PFSK-1 (cell line): ENCODE data around the gene PEAR1.

Source experiments
- FOXP2 ChIP-seq: optimal IDR thresholded peaks from 2 replicates; pipeline ENCODE3; 2011; ENCODE audit warnings: borderline replicate concordance, control low read depth, inconsistent platforms; ENCODE audit not compliant: insufficient read depth; ENCODE audit errors: extremely low read length, extremely low read depth
- POLR2AphosphoS5 ChIP-seq: IDR thresholded peaks from 2 replicates; pipeline ENCODE4 v1.6.1; 2012; ENCODE audit warnings: low read depth, mild to moderate bottlenecking, control low read depth, low read length, moderate library complexity
- SIN3A ChIP-seq: IDR thresholded peaks from 2 replicates; pipeline ENCODE4 v1.6.1; 2012; ENCODE audit warnings: mild to moderate bottlenecking, low read length, moderate library complexity, borderline replicate concordance; ENCODE audit not compliant: insufficient read depth
- TAF1 ChIP-seq: IDR thresholded peaks from 2 replicates; pipeline ENCODE4 v1.6.1; 2012; ENCODE audit warnings: low read length, control low read depth, borderline replicate concordance; ENCODE audit not compliant: insufficient read depth
- TF ChIP-seq, protein P1 (sequence below), 2 experiments: IDR thresholded peaks; 2 replicates each; pipeline versions ENCODE4 v1.6.1 to v1.8.0; 2011 to 2012; ENCODE audit warnings: low read depth in 2 of 2, low read length in 2 of 2, control low read depth in 1 of 2, inconsistent platforms in 1 of 2, mild to moderate bottlenecking in 1 of 2, moderate library complexity in 1 of 2; ENCODE audit not compliant: insufficient read depth in 1 of 2

Gene PEAR1

DNA sequence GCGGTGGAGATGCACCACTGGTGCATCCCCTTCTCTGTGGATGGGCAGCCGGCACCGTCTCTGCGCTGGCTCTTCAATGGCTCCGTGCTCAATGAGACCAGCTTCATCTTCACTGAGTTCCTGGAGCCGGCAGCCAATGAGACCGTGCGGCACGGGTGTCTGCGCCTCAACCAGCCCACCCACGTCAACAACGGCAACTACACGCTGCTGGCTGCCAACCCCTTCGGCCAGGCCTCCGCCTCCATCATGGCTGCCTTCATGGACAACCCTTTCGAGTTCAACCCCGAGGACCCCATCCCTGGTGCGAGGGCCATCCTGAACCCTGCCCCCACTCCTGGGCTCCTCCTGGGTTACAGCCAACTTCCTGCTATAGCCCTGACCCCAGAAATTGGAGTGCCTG, 19.9 kb upstream of the PEAR1 start:
- no peak for TF ChIP-seq POLR2AphosphoS5
- no peak for TF ChIP-seq TAF1
- no peak for TF ChIP-seq FOXP2
- TF ChIP-seq, protein P1, sequence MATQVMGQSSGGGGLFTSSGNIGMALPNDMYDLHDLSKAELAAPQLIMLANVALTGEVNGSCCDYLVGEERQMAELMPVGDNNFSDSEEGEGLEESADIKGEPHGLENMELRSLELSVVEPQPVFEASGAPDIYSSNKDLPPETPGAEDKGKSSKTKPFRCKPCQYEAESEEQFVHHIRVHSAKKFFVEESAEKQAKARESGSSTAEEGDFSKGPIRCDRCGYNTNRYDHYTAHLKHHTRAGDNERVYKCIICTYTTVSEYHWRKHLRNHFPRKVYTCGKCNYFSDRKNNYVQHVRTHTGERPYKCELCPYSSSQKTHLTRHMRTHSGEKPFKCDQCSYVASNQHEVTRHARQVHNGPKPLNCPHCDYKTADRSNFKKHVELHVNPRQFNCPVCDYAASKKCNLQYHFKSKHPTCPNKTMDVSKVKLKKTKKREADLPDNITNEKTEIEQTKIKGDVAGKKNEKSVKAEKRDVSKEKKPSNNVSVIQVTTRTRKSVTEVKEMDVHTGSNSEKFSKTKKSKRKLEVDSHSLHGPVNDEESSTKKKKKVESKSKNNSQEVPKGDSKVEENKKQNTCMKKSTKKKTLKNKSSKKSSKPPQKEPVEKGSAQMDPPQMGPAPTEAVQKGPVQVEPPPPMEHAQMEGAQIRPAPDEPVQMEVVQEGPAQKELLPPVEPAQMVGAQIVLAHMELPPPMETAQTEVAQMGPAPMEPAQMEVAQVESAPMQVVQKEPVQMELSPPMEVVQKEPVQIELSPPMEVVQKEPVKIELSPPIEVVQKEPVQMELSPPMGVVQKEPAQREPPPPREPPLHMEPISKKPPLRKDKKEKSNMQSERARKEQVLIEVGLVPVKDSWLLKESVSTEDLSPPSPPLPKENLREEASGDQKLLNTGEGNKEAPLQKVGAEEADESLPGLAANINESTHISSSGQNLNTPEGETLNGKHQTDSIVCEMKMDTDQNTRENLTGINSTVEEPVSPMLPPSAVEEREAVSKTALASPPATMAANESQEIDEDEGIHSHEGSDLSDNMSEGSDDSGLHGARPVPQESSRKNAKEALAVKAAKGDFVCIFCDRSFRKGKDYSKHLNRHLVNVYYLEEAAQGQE (IDR thresholded peaks at IDR 0.05; ENCODE audit: insufficient read depth in 1 of 2, low read depth in 2 of 2, low read length in 2 of 2), result no peak
- no peak for TF ChIP-seq SIN3A

DNA sequence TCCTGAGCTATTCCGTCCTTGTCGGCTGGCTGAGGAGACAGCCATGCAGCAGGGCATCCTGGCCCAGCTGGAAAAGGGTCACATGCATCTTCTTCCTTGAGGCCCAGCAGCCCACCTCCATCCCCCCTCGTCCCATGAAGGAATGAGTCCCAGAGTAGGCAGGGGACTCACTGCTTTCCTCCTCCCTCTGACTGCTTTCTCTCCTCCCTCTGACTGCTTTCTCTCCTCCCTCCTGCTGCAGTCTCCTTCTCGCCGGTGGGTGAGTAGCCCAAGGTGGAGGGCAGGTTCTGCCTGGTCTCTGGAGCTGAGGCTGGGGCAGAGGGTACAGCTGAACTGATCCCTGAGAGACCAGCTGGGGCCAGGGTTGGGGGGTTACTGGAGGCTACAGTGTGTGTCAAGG, 19.4 kb upstream of the PEAR1 start:
- TF ChIP-seq POLR2AphosphoS5, result no peak

DNA sequence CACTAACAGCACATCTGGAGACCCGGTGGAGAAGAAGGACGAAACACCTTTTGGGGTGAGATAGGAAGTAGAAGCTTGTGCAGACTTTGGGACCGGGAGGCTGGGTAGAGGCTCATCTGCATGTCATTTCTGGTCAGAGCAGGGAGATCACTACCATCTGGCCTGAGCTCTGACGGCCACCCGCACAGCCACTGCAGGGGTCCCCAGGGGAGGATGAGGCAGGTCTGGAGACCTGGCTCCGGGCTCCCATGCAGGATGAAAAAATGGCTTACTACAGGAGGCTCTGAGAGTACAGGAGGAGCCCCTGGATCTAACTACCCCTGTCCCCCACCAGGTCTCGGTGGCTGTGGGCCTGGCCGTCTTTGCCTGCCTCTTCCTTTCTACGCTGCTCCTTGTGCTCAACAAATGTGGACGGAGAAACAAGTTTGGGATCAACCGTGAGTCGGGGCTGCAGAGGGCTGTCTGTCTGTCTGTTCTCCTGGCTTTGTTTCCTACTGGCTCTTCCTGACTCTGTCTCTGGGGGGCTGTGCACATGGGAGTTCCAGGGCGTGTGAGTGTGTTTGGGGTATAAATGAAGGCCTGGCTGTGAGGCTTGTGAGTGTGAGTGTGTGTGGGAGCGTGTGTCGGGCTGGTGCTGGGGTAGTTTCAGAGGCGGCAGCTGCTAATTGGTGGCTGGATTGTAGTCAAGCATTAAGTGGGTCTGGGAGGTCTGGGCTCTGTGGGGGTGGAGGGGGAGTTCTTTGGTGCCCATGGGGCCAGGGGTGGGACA, 18.8 kb upstream of the PEAR1 start:
- TF ChIP-seq POLR2AphosphoS5, result no peak
- no peak for TF ChIP-seq SIN3A

DNA sequence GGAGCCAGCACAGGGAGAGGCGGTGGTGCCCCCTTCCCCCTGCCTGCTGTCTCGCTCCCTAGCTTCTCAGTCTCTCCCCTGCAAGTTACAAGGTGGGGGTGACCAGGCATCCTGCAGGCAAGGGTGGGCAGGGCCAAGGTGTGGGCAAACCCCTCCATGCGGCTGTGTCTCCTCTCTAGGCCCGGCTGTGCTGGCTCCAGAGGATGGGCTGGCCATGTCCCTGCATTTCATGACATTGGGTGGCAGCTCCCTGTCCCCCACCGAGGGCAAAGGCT, 18.2 kb upstream of the PEAR1 start:
- TF ChIP-seq FOXP2 (no peak), POLR2AphosphoS5 (no peak), SIN3A (no peak), TAF1 (no peak)
- TF ChIP-seq, protein P1 (IDR thresholded peaks at IDR 0.05; ENCODE audit: insufficient read depth in 1 of 2, low read depth in 2 of 2, low read length in 2 of 2), result no peak

DNA sequence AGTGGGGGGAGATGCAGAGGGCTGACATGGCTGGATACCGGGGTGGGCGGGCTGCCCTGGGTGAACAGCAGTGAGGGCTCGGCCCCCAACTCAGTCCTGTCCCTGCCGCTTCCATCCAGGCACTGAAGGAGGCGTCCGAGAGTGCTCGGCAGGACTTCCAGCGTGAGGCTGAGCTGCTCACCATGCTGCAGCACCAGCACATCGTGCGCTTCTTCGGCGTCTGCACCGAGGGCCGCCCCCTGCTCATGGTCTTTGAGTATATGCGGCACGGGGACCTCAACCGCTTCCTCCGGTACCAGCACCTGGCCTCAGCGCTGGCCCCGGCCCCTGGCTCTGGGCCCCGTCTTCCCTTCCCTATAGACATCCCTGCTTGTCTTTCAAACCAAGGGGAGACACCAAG, 17.2 kb upstream of the PEAR1 start:
- TF ChIP-seq POLR2AphosphoS5 (no peak), TAF1 (no peak), FOXP2 (no peak), SIN3A (no peak)
- TF ChIP-seq, protein P1 (IDR thresholded peaks at IDR 0.05; ENCODE audit: insufficient read depth in 1 of 2, low read depth in 2 of 2, low read length in 2 of 2), result no peak

DNA sequence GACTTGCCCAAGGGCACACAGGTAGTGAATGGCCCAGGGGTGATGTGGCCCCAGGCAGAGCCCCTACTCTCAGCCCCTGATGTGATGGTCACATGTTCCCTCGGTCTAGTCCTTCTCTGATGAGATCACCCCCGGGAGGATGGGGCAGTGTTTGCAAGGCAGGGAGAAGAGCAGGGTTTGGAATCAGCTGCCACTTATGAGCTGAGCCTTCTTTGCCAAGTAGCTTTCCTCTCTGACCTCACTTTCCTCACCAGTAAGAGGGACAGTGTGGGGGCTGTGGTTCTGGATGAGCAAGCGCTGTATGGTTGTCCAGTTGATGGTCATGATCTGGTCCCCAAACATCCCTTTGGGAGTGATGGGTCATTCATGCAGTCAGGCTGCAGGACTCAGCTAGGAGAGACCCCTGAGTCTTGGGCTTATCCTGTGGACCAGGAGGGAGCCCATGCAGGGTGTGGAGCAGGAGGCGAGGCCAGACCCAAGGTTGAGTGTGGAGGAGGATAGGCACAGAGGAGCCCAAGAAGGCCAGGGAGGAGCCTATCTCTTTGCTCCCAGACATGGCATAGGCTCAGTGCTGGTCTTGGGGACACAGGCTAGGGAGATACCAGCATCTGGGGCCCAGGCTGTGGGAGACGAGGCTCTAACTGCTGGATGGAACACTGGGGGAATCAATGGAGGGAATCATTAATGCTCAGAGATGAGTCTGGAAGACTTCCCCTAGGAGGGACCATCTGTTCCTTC, 15.9 kb upstream of the PEAR1 start:
- TF ChIP-seq SIN3A, result no peak

DNA sequence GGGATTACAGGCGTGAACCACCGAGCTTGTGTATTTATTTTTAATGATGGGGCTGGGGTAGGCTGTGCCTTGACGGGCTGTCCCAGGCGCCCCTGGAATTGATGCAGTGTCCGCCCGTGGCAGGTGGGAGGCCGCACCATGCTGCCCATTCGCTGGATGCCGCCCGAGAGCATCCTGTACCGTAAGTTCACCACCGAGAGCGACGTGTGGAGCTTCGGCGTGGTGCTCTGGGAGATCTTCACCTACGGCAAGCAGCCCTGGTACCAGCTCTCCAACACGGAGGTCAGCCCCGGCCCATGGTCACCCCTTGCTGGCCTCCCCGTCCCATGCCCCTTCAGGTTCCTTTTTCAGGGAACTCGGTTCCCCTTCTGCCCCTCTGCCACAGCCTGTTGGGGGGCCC, 13.6 kb upstream of the PEAR1 start:
- no peak for TF ChIP-seq POLR2AphosphoS5

DNA sequence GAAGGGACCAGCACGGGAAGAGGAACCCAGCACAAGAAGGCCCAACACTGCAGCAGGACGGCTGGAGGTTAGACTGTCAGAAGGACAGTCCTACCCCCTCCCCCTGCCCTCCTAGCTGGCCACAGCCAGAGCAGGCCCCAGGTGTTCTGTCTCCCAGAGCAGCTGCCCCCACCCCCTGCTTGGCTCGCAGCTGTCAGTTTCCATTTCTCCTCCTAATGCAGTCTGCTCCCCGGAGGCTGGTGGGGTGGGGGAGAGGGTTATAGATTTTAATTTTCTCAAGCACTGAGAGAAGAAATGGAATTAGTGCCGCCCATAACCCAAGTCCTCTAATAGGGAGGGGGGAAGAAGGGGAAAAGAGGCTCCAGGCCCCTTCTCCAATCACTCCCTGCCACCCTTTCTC, 13.0 kb upstream of the PEAR1 start:
- TF ChIP-seq SIN3A (no peak), FOXP2 (no peak), TAF1 (no peak), POLR2AphosphoS5 (no peak)
- TF ChIP-seq, protein P1 (IDR thresholded peaks at IDR 0.05; ENCODE audit: insufficient read depth in 1 of 2, low read depth in 2 of 2, low read length in 2 of 2), result no peak
